ENCODE data around the gene PNP. TPM values are rescaled to one million over a fixed set of nuclear protein-coding genes. Genes with fewer than 3 reads are reported as not detected.
A peak's percentile ranks its signal among the peaks of the same experiment; 100 is the strongest.

Gene PNP
- total RNA-seq, 1 experiment from 2014 or later, result 87.5 TPM

DNA sequence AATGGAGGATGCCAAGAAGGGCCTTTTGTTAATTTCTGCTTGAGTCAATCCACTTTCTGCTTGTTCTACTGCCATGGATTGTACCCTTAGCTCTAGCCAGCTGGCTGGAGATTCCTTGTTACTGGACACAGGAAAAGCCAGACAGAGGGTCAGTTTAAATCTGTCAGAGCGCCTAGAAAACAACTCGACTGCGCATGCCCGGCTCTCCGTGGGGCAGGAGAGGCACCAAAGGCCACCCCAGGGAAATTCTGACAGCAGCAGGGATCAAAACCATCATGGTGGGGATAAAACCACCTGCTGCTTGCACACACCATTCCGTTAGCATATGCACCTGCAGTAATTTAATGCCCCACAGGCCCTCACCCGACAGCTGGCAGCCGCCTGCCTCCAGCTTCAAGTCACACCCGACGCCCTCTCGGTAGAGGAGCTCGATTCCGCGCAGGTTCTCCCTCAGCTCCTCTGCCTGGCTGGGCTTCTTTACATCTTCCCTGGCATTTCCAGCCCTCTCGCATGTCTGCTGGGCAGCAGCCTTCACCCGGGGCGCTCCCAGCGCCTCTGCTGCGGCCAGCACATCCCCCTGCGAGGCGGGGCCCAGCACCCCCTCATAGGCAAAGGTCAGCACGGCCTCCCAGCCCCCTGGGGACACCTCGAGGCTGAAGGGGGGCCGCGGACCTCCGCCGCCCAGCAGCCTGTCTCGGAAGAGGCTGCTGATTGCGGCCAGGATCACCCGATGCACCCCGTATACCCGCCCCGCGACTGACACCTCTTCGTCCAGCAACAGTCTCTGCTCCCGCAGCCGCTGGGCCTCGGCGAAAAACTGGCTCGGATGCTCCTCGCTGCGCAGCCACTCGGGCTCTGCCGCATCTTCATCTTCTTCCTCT, 34.3 kb upstream of the PNP start:
- H3K27me3 Mint-ChIP-seq (ENCODE audit: low read depth), result 0 out of 2 replicates have a peak, but pooled peaks cover 1% of the 10 kb centered on the region
- Histone ChIP-seq H4K20me1 (ENCODE audit: control insufficient read depth, insufficient read depth, insufficient read length) (no peaks in the 10 kb centered on the region), H2BK15ac (ENCODE audit: low read depth, low read length) (no peak overlapping the region), H3K23ac (ENCODE audit: insufficient read length, low read depth, low read length) (no peak overlapping the region), H4K91ac (ENCODE audit: insufficient read length, low read depth, low read length) (no peak overlapping the region), H3K4ac (ENCODE audit: low read depth, low read length) (no peak overlapping the region), H3T11ph (ENCODE audit: low read length) (no peak overlapping the region), H3K23me2 (ENCODE audit: insufficient read length, low read depth, low read length, poor library complexity, severe bottlenecking) (no peaks in the 10 kb centered on the region), H3K79me1 (ENCODE audit: insufficient read depth, low read depth, low read length, poor library complexity, severe bottlenecking) (no peaks in the 10 kb centered on the region), H2BK120ac (ENCODE audit: low read depth, low read length, poor library complexity, severe bottlenecking) (no peak overlapping the region), H2AK5ac (ENCODE audit: insufficient read length, low read length) (no peak overlapping the region), H2BK12ac (ENCODE audit: insufficient read length, low read depth, low read length) (no peak overlapping the region), H3K4me1 (ENCODE audit: insufficient read depth, low read length) (no peaks in the 10 kb centered on the region), H3K14ac (ENCODE audit: insufficient read depth, low read length) (no peak overlapping the region), H2BK20ac (ENCODE audit: low read depth, low read length, poor library complexity, severe bottlenecking) (no peak overlapping the region), H2AFZ (ENCODE audit: low read length) (no peak overlapping the region), H3K56ac (ENCODE audit: insufficient read length, low read depth, low read length) (no peak overlapping the region), H4K5ac (ENCODE audit: insufficient read length, low read depth, low read length) (no peak overlapping the region), H3K27me3 (ENCODE audit: insufficient read depth, low read length) (no peaks in the 10 kb centered on the region), H3K4me2 (ENCODE audit: insufficient read depth, insufficient read length, low read length) (peak overlapping the region; percentile 13), H2BK5ac (ENCODE audit: insufficient read length, low read length) (no peak overlapping the region), H3K9ac (ENCODE audit: extremely low read depth, insufficient read length, low read length) (no peak overlapping the region), H3K9me3 (ENCODE audit: control insufficient read depth, low read depth, low read length) (no peaks in the 10 kb centered on the region), H3K79me2 (ENCODE audit: insufficient read depth, low read length) (no peaks in the 10 kb centered on the region; the same call in 1 of the 2 replicates), H4K8ac (replicated peaks; ENCODE audit: insufficient read length, low read depth, low read length) (no peak overlapping the region), H3K18ac (ENCODE audit: insufficient read length, low read depth, low read length) (no peak overlapping the region), H3K27ac (ENCODE audit: insufficient read length, low read depth, low read length) (no peak overlapping the region)
- peaks cover 16 to 26% of the 10 kb centered on the region in 2 experiments for H3K4me1 Mint-ChIP-seq
- no peaks in the 10 kb centered on the region for H3K36me3 Mint-ChIP-seq (ENCODE audit: insufficient read depth in 1 of 3, low read depth in 3 of 3)
- WGBS (ENCODE audit: extremely low coverage, insufficient read length, low lambda C conversion rate), result no CpG with 5 or more reads among the region's 44 CpGs
- peak; percentile 38 for DNase-seq
- H3K9me3 Mint-ChIP-seq, result no peaks in the 10 kb centered on the region
- TF ChIP-seq, protein P1, sequence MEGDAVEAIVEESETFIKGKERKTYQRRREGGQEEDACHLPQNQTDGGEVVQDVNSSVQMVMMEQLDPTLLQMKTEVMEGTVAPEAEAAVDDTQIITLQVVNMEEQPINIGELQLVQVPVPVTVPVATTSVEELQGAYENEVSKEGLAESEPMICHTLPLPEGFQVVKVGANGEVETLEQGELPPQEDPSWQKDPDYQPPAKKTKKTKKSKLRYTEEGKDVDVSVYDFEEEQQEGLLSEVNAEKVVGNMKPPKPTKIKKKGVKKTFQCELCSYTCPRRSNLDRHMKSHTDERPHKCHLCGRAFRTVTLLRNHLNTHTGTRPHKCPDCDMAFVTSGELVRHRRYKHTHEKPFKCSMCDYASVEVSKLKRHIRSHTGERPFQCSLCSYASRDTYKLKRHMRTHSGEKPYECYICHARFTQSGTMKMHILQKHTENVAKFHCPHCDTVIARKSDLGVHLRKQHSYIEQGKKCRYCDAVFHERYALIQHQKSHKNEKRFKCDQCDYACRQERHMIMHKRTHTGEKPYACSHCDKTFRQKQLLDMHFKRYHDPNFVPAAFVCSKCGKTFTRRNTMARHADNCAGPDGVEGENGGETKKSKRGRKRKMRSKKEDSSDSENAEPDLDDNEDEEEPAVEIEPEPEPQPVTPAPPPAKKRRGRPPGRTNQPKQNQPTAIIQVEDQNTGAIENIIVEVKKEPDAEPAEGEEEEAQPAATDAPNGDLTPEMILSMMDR (conservative IDR thresholded peaks at IDR 0.05), result no peak
- peak overlapping the region in 1 of 2 experiments; percentile 69; a peak in 1 of 5 replicates for H3K4me3 Mint-ChIP-seq
- H3K27ac Mint-ChIP-seq, result no peak overlapping the region

Measured in H9 (cell line).